HG03575 (cell line): ENCODE results near the gene VSIR.

Source experiments
- ATAC-seq: cut with Tn5 transposase; IDR thresholded peaks from one replicate; pipeline ENCODE4 v1.9.1; 2021; ENCODE audit not compliant: unreplicated experiment, insufficient number of reproducible peaks, low FRiP score; ENCODE audit errors: extremely low read depth

The VSIR gene

GRCh38 chr10:71739358-71739900 is 33.9 kb downstream of the VSIR start:
- ATAC-seq: no peak

GRCh38 chr10:71737834-71738197 is 35.5 kb downstream of the VSIR start:
- ATAC-seq: no peak

- ATAC-seq: no peak
Observed at GRCh38 chr10:71737001-71737833, 36.1 kb downstream of the VSIR start.

GRCh38 chr10:71736570-71736952 is 36.8 kb downstream of the VSIR start:
- no peak for ATAC-seq

- ATAC-seq: no peak
Observed at GRCh38 chr10:71735709-71736569, 37.4 kb downstream of the VSIR start.

- no peak for ATAC-seq
Observed at GRCh38 chr10:71734797-71735196, 38.5 kb downstream of the VSIR start.

- no peak for ATAC-seq
Observed at GRCh38 chr10:71731791-71732190, 41.5 kb downstream of the VSIR start.

- ATAC-seq: no peak
Observed at GRCh38 chr10:71729161-71729636, 44.1 kb downstream of the VSIR start.

- no peak for ATAC-seq
Observed at GRCh38 chr10:71727738-71728737, 45.3 kb downstream of the VSIR start.

- no peak for ATAC-seq
Observed at GRCh38 chr10:71727105-71727737, 46.1 kb downstream of the VSIR start.

- no peak for ATAC-seq
Observed at GRCh38 chr10:71726580-71727104, 46.7 kb downstream of the VSIR start.

GRCh38 chr10:71725998-71726579 is 47.2 kb downstream of the VSIR start:
- no peak for ATAC-seq

- no peak for ATAC-seq
Observed at GRCh38 chr10:71725249-71725648, 48.1 kb downstream of the VSIR start.

GRCh38 chr10:71724539-71724938 is 48.8 kb downstream of the VSIR start:
- ATAC-seq: no peak

- no peak for ATAC-seq
Observed at GRCh38 chr10:71723311-71723710, 50.0 kb downstream of the VSIR start.

- ATAC-seq: no peak
Observed at GRCh38 chr10:71722849-71723248, 50.5 kb downstream of the VSIR start.

- no peak for ATAC-seq
Observed at GRCh38 chr10:71721313-71721712, 52.0 kb downstream of the VSIR start.

- ATAC-seq: no peak
Observed at GRCh38 chr10:71720288-71720687, 53.0 kb downstream of the VSIR start.
